ENCODE results near the gene SLC10A7.

GRCh38 chr4:146311238-146311970 lies 210.3 kb downstream of the SLC10A7 start:
- no peak for TF ChIP-seq CTCF (IDR thresholded peaks at IDR 0.05; ENCODE audit: low read depth, low read length, poor library complexity, severe bottlenecking)
- TF ChIP-seq EZH2phosphoT487 (IDR thresholded peaks at IDR 0.05; ENCODE audit: borderline replicate concordance, low read length), result no peak

Data from DOHH2 (cell line).